Measurements from ENCODE around the gene GIMAP2. TPM values are rescaled to one million over a fixed set of nuclear protein-coding genes. Genes with fewer than 3 reads are reported as not detected.

The GIMAP2 gene
- polyA plus RNA-seq, 3 donors = 45.6 to 63.8 (median 47.0) TPM

- WGBS (ENCODE audit: insufficient coverage) = no CpG with 5 or more reads among the region's 3 CpGs
- H3K9me3 ChIP-seq (replicated peaks in 1 of 2; ENCODE audit: control insufficient read depth in 1 of 2, insufficient read depth in 1 of 2, low read length in 2 of 2) = peaks cover 0 to 7% of the 10 kb centered on the region in 2 donors
- H3K27me3 ChIP-seq (ENCODE audit: control insufficient read depth in 2 of 2, insufficient read depth in 2 of 2, low read length in 2 of 2) = no peaks in the 10 kb centered on the region
- H3K36me3 ChIP-seq (replicated peaks in 1 of 2; ENCODE audit: control insufficient read depth in 1 of 2, insufficient read depth in 2 of 2, low read length in 2 of 2) = no peaks in the 10 kb centered on the region
- Mint-ChIP-seq H3K27me3 (ENCODE audit: low read depth in 3 of 3) (peaks cover 0 to 4% (median 3%) of the 10 kb centered on the region in 3 donors), H3K4me1 (peaks cover 9% of the 10 kb centered on the region), H3K9me3 (peaks cover 16 to 25% (median 19%) of the 10 kb centered on the region in 7 donors), H3K36me3 (peaks cover 3% of the 10 kb centered on the region in 2 donors), H3K4me3 (no peak overlapping the region), H3K27ac (no peak overlapping the region)
- no peak overlapping the region for H3K4me3 ChIP-seq (replicated peaks in 1 of 3; ENCODE audit: low read depth in 2 of 3, low read length in 3 of 3)
- H3K4me2 ChIP-seq (replicated peaks; ENCODE audit: extremely low read depth, low read length, poor library complexity, severe bottlenecking) = no peak overlapping the region
- H4K20me1 ChIP-seq (ENCODE audit: insufficient read depth, low read length) = no peaks in the 10 kb centered on the region
- no peak for DNase-seq
- H3K9ac ChIP-seq (ENCODE audit: insufficient read depth, low read length, poor library complexity, severe bottlenecking) = no peak overlapping the region
- H3K79me2 ChIP-seq (ENCODE audit: insufficient read depth, low read length) = no peaks in the 10 kb centered on the region
- no peak overlapping the region for H2AFZ ChIP-seq (ENCODE audit: insufficient read depth, low read depth, low read length, poor library complexity, severe bottlenecking)
- no peak overlapping the region for H3K27ac ChIP-seq (ENCODE audit: low read depth in 1 of 2, low read length in 2 of 2)
- intact Hi-C loops (cut with micrococcal nuclease) = no loop called here
- TF ChIP-seq CTCF (IDR thresholded peaks at IDR 0.05) = no peak
- H3K4me1 ChIP-seq (ENCODE audit: control insufficient read depth in 1 of 2, insufficient read depth in 2 of 2, low read length in 2 of 2) = no peaks in the 10 kb centered on the region
These were observed 37.0 kb upstream of the GIMAP2 start for GRCh38 chr7:150648353-150649079.

- no peak for TF ChIP-seq CTCF (IDR thresholded peaks at IDR 0.05)
- H3K27ac Mint-ChIP-seq = no peak overlapping the region
- no peaks in the 10 kb centered on the region for H3K36me3 ChIP-seq (replicated peaks in 1 of 2; ENCODE audit: control insufficient read depth in 1 of 2, insufficient read depth in 2 of 2, low read length in 2 of 2)
- no CpG with 5 or more reads among the region's 3 CpGs for WGBS (ENCODE audit: insufficient coverage)
- H3K9me3 ChIP-seq (replicated peaks in 1 of 2; ENCODE audit: control insufficient read depth in 1 of 2, insufficient read depth in 1 of 2, low read length in 2 of 2) = peaks cover 0 to 7% of the 10 kb centered on the region in 2 donors
- H3K4me2 ChIP-seq (replicated peaks; ENCODE audit: extremely low read depth, low read length, poor library complexity, severe bottlenecking) = no peak overlapping the region
- H3K4me1 ChIP-seq (ENCODE audit: control insufficient read depth in 1 of 2, insufficient read depth in 2 of 2, low read length in 2 of 2) = no peaks in the 10 kb centered on the region
- intact Hi-C loops (cut with micrococcal nuclease) = no loop called here
- H3K27ac ChIP-seq (ENCODE audit: low read depth in 1 of 2, low read length in 2 of 2) = no peak overlapping the region
- no peak overlapping the region for H2AFZ ChIP-seq (ENCODE audit: insufficient read depth, low read depth, low read length, poor library complexity, severe bottlenecking)
- H3K4me1 Mint-ChIP-seq = peaks cover 9% of the 10 kb centered on the region
- H3K4me3 ChIP-seq (replicated peaks in 1 of 3; ENCODE audit: low read depth in 2 of 3, low read length in 3 of 3) = no peak overlapping the region
- no peaks in the 10 kb centered on the region for H3K27me3 ChIP-seq (ENCODE audit: control insufficient read depth in 2 of 2, insufficient read depth in 2 of 2, low read length in 2 of 2)
- H3K36me3 Mint-ChIP-seq = peaks cover 3% of the 10 kb centered on the region in 2 donors
- H3K79me2 ChIP-seq (ENCODE audit: insufficient read depth, low read length) = no peaks in the 10 kb centered on the region
- DNase-seq = no peak
- no peak overlapping the region for H3K4me3 Mint-ChIP-seq
- peaks cover 1 to 5% (median 5%) of the 10 kb centered on the region in 3 donors for H3K27me3 Mint-ChIP-seq (ENCODE audit: low read depth in 3 of 3)
- peaks cover 13 to 23% (median 18%) of the 10 kb centered on the region in 7 donors for H3K9me3 Mint-ChIP-seq
- H4K20me1 ChIP-seq (ENCODE audit: insufficient read depth, low read length) = no peaks in the 10 kb centered on the region
- H3K9ac ChIP-seq (ENCODE audit: insufficient read depth, low read length, poor library complexity, severe bottlenecking) = no peak overlapping the region
These were observed 36.5 kb upstream of the GIMAP2 start for GRCh38 chr7:150649080-150649385.

Measured in CD14-positive monocyte (primary cell).